ENCODE measurements around the gene DOP1A. TPM values are rescaled to one million over a fixed set of nuclear protein-coding genes. Genes with fewer than 3 reads are reported as not detected.

The DOP1A gene
- total RNA-seq, 1 experiment from 2014 or later: 17.0 TPM

GRCh38 chr6:83086751-83087150 lies 19.3 kb downstream of the DOP1A start:
- H3K27ac ChIP-seq (ENCODE audit: insufficient read length, low read depth, low read length): no peak overlapping the region
- H4K20me1 ChIP-seq (ENCODE audit: control insufficient read depth, insufficient read depth, insufficient read length): no peaks in the 10 kb centered on the region
- no peaks in the 10 kb centered on the region for H3K4me1 ChIP-seq (ENCODE audit: insufficient read depth, low read length)
- no peaks in the 10 kb centered on the region for H3K79me1 ChIP-seq (ENCODE audit: insufficient read depth, low read depth, low read length, poor library complexity, severe bottlenecking)
- H2AFZ ChIP-seq (ENCODE audit: low read length): no peak overlapping the region
- 0 out of 7 replicates have a peak, but pooled peaks cover 0 to 3% (median 0%) of the 10 kb centered on the region in 3 experiments for H3K36me3 Mint-ChIP-seq (ENCODE audit: insufficient read depth in 1 of 3, low read depth in 3 of 3)
- H3K23me2 ChIP-seq (ENCODE audit: insufficient read length, low read depth, low read length, poor library complexity, severe bottlenecking): no peaks in the 10 kb centered on the region
- H3K14ac ChIP-seq (ENCODE audit: insufficient read depth, low read length): no peak overlapping the region
- no peak overlapping the region for H2BK5ac ChIP-seq (ENCODE audit: insufficient read length, low read length)
- no peak overlapping the region for H4K8ac ChIP-seq (replicated peaks; ENCODE audit: insufficient read length, low read depth, low read length)
- WGBS (ENCODE audit: extremely low coverage, insufficient read length, low lambda C conversion rate): no CpG with 5 or more reads among the region's 2 CpGs
- no peaks in the 10 kb centered on the region for H3K9me3 Mint-ChIP-seq
- H3K4me2 ChIP-seq (ENCODE audit: insufficient read depth, insufficient read length, low read length): no peak overlapping the region
- H4K5ac ChIP-seq (ENCODE audit: insufficient read length, low read depth, low read length): no peak overlapping the region
- H3K27me3 Mint-ChIP-seq (ENCODE audit: low read depth): no peaks in the 10 kb centered on the region
- H3K79me2 ChIP-seq (ENCODE audit: insufficient read depth, low read length): no peaks in the 10 kb centered on the region
- no peak overlapping the region for H3K23ac ChIP-seq (ENCODE audit: insufficient read length, low read depth, low read length)
- no peaks in the 10 kb centered on the region for H3K9me3 ChIP-seq (ENCODE audit: control insufficient read depth, low read depth, low read length)
- no peak overlapping the region for H3K4ac ChIP-seq (ENCODE audit: low read depth, low read length)
- H3K56ac ChIP-seq (ENCODE audit: insufficient read length, low read depth, low read length): no peak overlapping the region
- no peak overlapping the region for H2BK20ac ChIP-seq (ENCODE audit: low read depth, low read length, poor library complexity, severe bottlenecking)
- no peak for TF ChIP-seq CTCF (conservative IDR thresholded peaks at IDR 0.05)
- no peak overlapping the region for H2BK120ac ChIP-seq (ENCODE audit: low read depth, low read length, poor library complexity, severe bottlenecking)
- no peak overlapping the region for H2BK12ac ChIP-seq (ENCODE audit: insufficient read length, low read depth, low read length)
- no peak overlapping the region for H3K18ac ChIP-seq (ENCODE audit: insufficient read length, low read depth, low read length)
- H3K27me3 ChIP-seq (ENCODE audit: insufficient read depth, low read length): no peaks in the 10 kb centered on the region
- H3K4me1 Mint-ChIP-seq: peaks cover 0 to 10% of the 10 kb centered on the region in 2 experiments; a peak in 2 of 4 replicates
- H3T11ph ChIP-seq (ENCODE audit: low read length): no peak overlapping the region
- DNase-seq: no peak
- H4K91ac ChIP-seq (ENCODE audit: insufficient read length, low read depth, low read length): no peak overlapping the region
- H2AK5ac ChIP-seq (ENCODE audit: insufficient read length, low read length): no peak overlapping the region
- no peak overlapping the region; a peak in 2 of 7 replicates for H3K27ac Mint-ChIP-seq
- H3K4me3 Mint-ChIP-seq: no peak overlapping the region
- no peak overlapping the region for H2BK15ac ChIP-seq (ENCODE audit: low read depth, low read length)
- H3K9ac ChIP-seq (ENCODE audit: extremely low read depth, insufficient read length, low read length): no peak overlapping the region

Data from H9 (cell line).